ENCODE data around the gene SMIM13.

Gene SMIM13

GRCh38 chr6:11066505-11067347 is 26.9 kb upstream of the SMIM13 start:
- no peak for TF ChIP-seq CTCF (IDR thresholded peaks at IDR 0.05; ENCODE audit: low read depth, low read length, missing control alignments)
- H3K4me3 ChIP-seq (ENCODE audit: low read depth, low read length) = no peak overlapping the region
- DNase-seq (ENCODE audit: low read depth) = no peak

- no peak for DNase-seq (ENCODE audit: low read depth)
- no peak for TF ChIP-seq CTCF (IDR thresholded peaks at IDR 0.05; ENCODE audit: low read depth, low read length, missing control alignments)
These were observed 26.3 kb upstream of the SMIM13 start for GRCh38 chr6:11067348-11067747.

GRCh38 chr6:11069760-11070159 is 23.9 kb upstream of the SMIM13 start:
- no peak overlapping the region for H3K4me3 ChIP-seq (ENCODE audit: low read depth, low read length)
- TF ChIP-seq CTCF (IDR thresholded peaks at IDR 0.05; ENCODE audit: low read depth, low read length, missing control alignments) = no peak
- DNase-seq (ENCODE audit: low read depth) = no peak

More at GRCh38 chr6:11067348-11067747, 26.3 kb upstream of the SMIM13 start:
- no peak overlapping the region for H3K4me3 ChIP-seq (ENCODE audit: low read depth, low read length)

GRCh38 chr6:11072101-11072500 is 21.5 kb upstream of the SMIM13 start:
- no peak overlapping the region for H3K4me3 ChIP-seq (ENCODE audit: low read depth, low read length)
- TF ChIP-seq CTCF (IDR thresholded peaks at IDR 0.05; ENCODE audit: low read depth, low read length, missing control alignments) = no peak
- DNase-seq (ENCODE audit: low read depth) = no peak

- no peak overlapping the region for H3K4me3 ChIP-seq (ENCODE audit: low read depth, low read length)
- DNase-seq (ENCODE audit: low read depth) = no peak
- no peak for TF ChIP-seq CTCF (IDR thresholded peaks at IDR 0.05; ENCODE audit: low read depth, low read length, missing control alignments)
These were observed 17.1 kb upstream of the SMIM13 start for GRCh38 chr6:11076540-11076939.

GRCh38 chr6:11078266-11078665 is 15.4 kb upstream of the SMIM13 start:
- TF ChIP-seq CTCF (IDR thresholded peaks at IDR 0.05; ENCODE audit: low read depth, low read length, missing control alignments) = no peak
- H3K4me3 ChIP-seq (ENCODE audit: low read depth, low read length) = no peak overlapping the region
- DNase-seq (ENCODE audit: low read depth) = no peak

GRCh38 chr6:11080296-11080695 is 13.3 kb upstream of the SMIM13 start:
- DNase-seq (ENCODE audit: low read depth) = no peak
- TF ChIP-seq CTCF (IDR thresholded peaks at IDR 0.05; ENCODE audit: low read depth, low read length, missing control alignments) = no peak
- H3K4me3 ChIP-seq (ENCODE audit: low read depth, low read length) = no peak overlapping the region
